Endothelial cell of umbilical vein (primary cell): Measurements from ENCODE around the gene DPH2. TPM values are rescaled to one million over a fixed set of nuclear protein-coding genes. Genes with fewer than 3 reads are reported as not detected.

Experiments used
- BruUV-seq: library from RNA; stranded (reverse); fragments of 400-500 nt; replicated peaks from 2 replicates; lab custom pipeline; 2021; lab: Mats Ljungman, UMichigan
- CTCF ChIA-PET: fragments of 300-600, 350-600 bp; sonication (Branson Sonifier 250); formaldehyde crosslinking; loops from one replicate; lab custom pipeline; 2021; ENCODE audit warnings: antibody characterized with exemption, inconsistent platforms; lab: Charles Lee
- POLR2A ChIA-PET: fragments of 300-600, 350-600 bp; sonication (Branson Sonifier 250); formaldehyde crosslinking; loops from one replicate; lab custom pipeline; 2021; ENCODE audit warnings: antibody characterized with exemption, inconsistent platforms; lab: Charles Lee
- DNase-seq: peaks from one replicate; pipeline ENCODE4 v3.0.0-alpha.2; 2011; ENCODE audit warnings: low read depth, low spot score
- FAIRE-seq: peaks from 2 replicates; lab custom pipeline; 2011; peaks lifted over from hg19 to GRCh38; lab: Jason Lieb, UNC
- H2AFZ ChIP-seq: 2 replicates; pipeline ENCODE4 v1.6.0; 2012; ENCODE audit warnings: low read depth, low read length, control low read depth, inconsistent platforms
- H3K27ac ChIP-seq: 2 replicates; pipeline ENCODE4 v1.5.1; 2011; ENCODE audit warnings: low read depth, mild to moderate bottlenecking, control low read depth, low read length, moderate library complexity; ENCODE audit not compliant: insufficient read depth
- H3K27me3 ChIP-seq, 2 experiments: 2 replicates each; pipeline versions ENCODE4 v1.6.0 to v1.6.1; 2011; ENCODE audit warnings: low read length in 2 of 2, mixed read lengths in 1 of 2; ENCODE audit not compliant: control insufficient read depth in 2 of 2, insufficient read depth in 2 of 2
- H3K36me3 ChIP-seq, 2 experiments: 2 replicates in 1 of 2; 3 replicates in 1 of 2; pipeline ENCODE4 v1.5.1; 2011; ENCODE audit warnings: low read length in 2 of 2, mild to moderate bottlenecking in 1 of 2, moderate library complexity in 1 of 2; ENCODE audit not compliant: control insufficient read depth in 2 of 2, insufficient read depth in 2 of 2; ENCODE audit errors: extremely low read depth in 1 of 2
- H3K4me1 ChIP-seq: 3 replicates; pipeline ENCODE4 v1.5.1; 2011; ENCODE audit warnings: mild to moderate bottlenecking, low read length; ENCODE audit not compliant: control insufficient read depth, insufficient read depth; ENCODE audit errors: extremely low read depth
- H3K4me2 ChIP-seq: 2 replicates; pipeline ENCODE4 v1.6.1; 2011; ENCODE audit warnings: low read length, control low read depth, mixed read lengths; ENCODE audit not compliant: insufficient read depth
- H3K4me3 ChIP-seq, 3 experiments: fragments of 200-600 bp in 1 of 3; sonication (generic), shearing (Covaris generic) in 1 of 3; replicated peaks in 1 of 3; 2 replicates each; pipeline ENCODE4 v1.5.1; 2011 to 2016; ENCODE audit warnings: control low read depth in 3 of 3, low read length in 3 of 3, mild to moderate bottlenecking in 2 of 3, inconsistent platforms in 1 of 3, low read depth in 1 of 3, moderate library complexity in 1 of 3; ENCODE audit not compliant: insufficient read depth in 1 of 3
- H3K79me2 ChIP-seq: 2 replicates; pipeline ENCODE4 v1.6.0; 2012; ENCODE audit warnings: low read length, inconsistent platforms; ENCODE audit not compliant: control insufficient read depth, insufficient read depth
- H3K9ac ChIP-seq: replicated peaks from 2 replicates; pipeline ENCODE3; 2011; ENCODE audit warnings: low read length, control low read depth; ENCODE audit not compliant: insufficient read depth; ENCODE audit errors: extremely low read depth
- H3K9me1 ChIP-seq: replicated peaks from 3 replicates; pipeline ENCODE4 v1.6.0; 2011; ENCODE audit warnings: mild to moderate bottlenecking, low read length; ENCODE audit not compliant: control insufficient read depth, insufficient read depth; ENCODE audit errors: extremely low read depth
- H3K9me3 ChIP-seq: replicated peaks from 2 replicates; pipeline ENCODE4 v1.5.1; 2012; ENCODE audit warnings: low read length, inconsistent platforms; ENCODE audit not compliant: control insufficient read depth, insufficient read depth
- H4K20me1 ChIP-seq: replicated peaks from 2 replicates; pipeline ENCODE3; 2011; ENCODE audit warnings: mild to moderate bottlenecking, low read length; ENCODE audit not compliant: control insufficient read depth, insufficient read depth; ENCODE audit errors: extremely low read depth
- CTCF ChIP-seq, 2 donors: IDR thresholded peaks; 1 replicate in 1 of 2; 2 replicates in 1 of 2; pipeline ENCODE4 v1.5.1; 2011; ENCODE audit warnings: low read length in 2 of 2, mild to moderate bottlenecking in 2 of 2, moderate library complexity in 2 of 2, control low read depth in 1 of 2, inconsistent platforms in 1 of 2, low read depth in 1 of 2; ENCODE audit not compliant: insufficient read depth in 1 of 2; ENCODE audit errors: extremely low read depth in 1 of 2
- EZH2 ChIP-seq: IDR thresholded peaks from 2 replicates; pipeline ENCODE4 v1.6.1; 2012; ENCODE audit warnings: borderline replicate concordance, low read depth, mild to moderate bottlenecking, moderate library complexity, low read length, inconsistent platforms; ENCODE audit not compliant: severe bottlenecking
- FOS ChIP-seq: IDR thresholded peaks from 2 replicates; pipeline ENCODE4 v1.6.1; 2011; ENCODE audit warnings: mild to moderate bottlenecking, low read length, moderate library complexity, borderline replicate concordance; ENCODE audit not compliant: insufficient read depth
- GATA2 ChIP-seq: IDR thresholded peaks from 2 replicates; pipeline ENCODE4 v1.7.0; 2011; ENCODE audit warnings: low read depth, mild to moderate bottlenecking, moderate library complexity, mixed read lengths, low read length; ENCODE audit not compliant: insufficient read length, insufficient read depth
- JUN ChIP-seq: IDR thresholded peaks from 2 replicates; pipeline ENCODE4 v1.6.1; 2011; ENCODE audit warnings: borderline replicate concordance, low read depth; ENCODE audit not compliant: insufficient read length, insufficient read depth
- MAX ChIP-seq: IDR thresholded peaks from 2 replicates; pipeline ENCODE4 v1.6.1; 2011; ENCODE audit not compliant: insufficient read depth, insufficient read length
- MYC ChIP-seq: IDR thresholded peaks from one replicate; pipeline ENCODE4 v1.6.1; 2011; ENCODE audit warnings: mild to moderate bottlenecking, low read depth, low read length
- POLR2A ChIP-seq: IDR thresholded peaks from 2 replicates; pipeline ENCODE4 v1.6.1; 2012; ENCODE audit warnings: low read depth, mild to moderate bottlenecking, control low read depth, low read length
- POLR2AphosphoS5 ChIP-seq: IDR thresholded peaks from 2 replicates; pipeline ENCODE4 v1.6.1; 2012; ENCODE audit warnings: low read depth, mild to moderate bottlenecking, control low read depth, low read length, moderate library complexity; ENCODE audit not compliant: insufficient read depth
- dilution Hi-C: fragments of 300-500 bp; cut with MboI; formaldehyde crosslinking; loops from one replicate; pipeline ENCODE4 v1.15.0; 2019; ENCODE audit warnings: low sequenced_read_pairs; ENCODE audit not compliant: extremely low pct_ligation_motif_present
- intact Hi-C: fragments of 100-400 bp; cut with micrococcal nuclease; formaldehyde crosslinking; loops from one replicate; pipeline ENCODE4 v1.10.0; 2022
- polyA plus RNA-seq, 4 experiments: library from polyadenylated mRNA; depleted of rRNA in 3 of 4; stranded (reverse) in 3 of 4; unstranded in 1 of 4; fragments of >200 nt; gene quantifications; 2 replicates each; pipeline versions ENCODE4 v1.2.1 to v1.2.3, GENCODE V29; 2011 to 2012; ENCODE audit warnings: missing spikeins in 1 of 4
- total RNA-seq: library from RNA; stranded (reverse); gene quantifications from 2 replicates; pipeline ENCODE4 v1.2.3, GENCODE V29; 2021

Gene DPH2
- total and polyA plus RNA-seq, 2 donors (not counting 3 experiments of a cell fraction or from before 2014, with no cell fraction given) = 28.1 to 59.1 TPM

- Histone ChIP-seq H3K9me1 (no peaks in the 10 kb centered on the region), H3K4me1 (peaks cover 7% of the 10 kb centered on the region), H3K4me2 (peak overlapping the region; percentile 67), H3K9ac (peak overlapping the region; percentile 38), H3K36me3 (peaks cover 0 to 1% of the 10 kb centered on the region in 2 experiments), H3K4me3 (peak overlapping the region; percentile 39 to 55 (median 49)), H4K20me1 (no peaks in the 10 kb centered on the region), H2AFZ (peak overlapping the region; percentile 58), H3K9me3 (no peaks in the 10 kb centered on the region), H3K79me2 (no peaks in the 10 kb centered on the region), H3K27me3 (no peaks in the 10 kb centered on the region), H3K27ac (no peak overlapping the region)
- intact Hi-C loops = loop anchor here (1.0 to 5.0 kb wide), 3 partner anchors 11 to 229 kb away; partner anchors contain the start of gene SLC6A9
- no peak for TF ChIP-seq POLR2AphosphoS5
- TF ChIP-seq POLR2A = no peak
- no peak for TF ChIP-seq EZH2
- no peak for TF ChIP-seq FOS
- no peak for TF ChIP-seq JUN
- no peak for TF ChIP-seq MYC
- no peak for TF ChIP-seq GATA2
- TF ChIP-seq CTCF (IDR thresholded peaks at IDR 0.05; ENCODE audit: extremely low read depth in 1 of 2, insufficient read depth in 1 of 2, low read depth in 1 of 2, low read length in 2 of 2) = no peak
- TF ChIP-seq MAX = no peak
- BruUV-seq = no TSS peak
- ChIA-PET POLR2A (no interaction called here), CTCF (interaction anchor here (0.9 to 3.0 kb wide), 4 partner anchors 15 to 228 kb away, joined by 3 to 12 read pairs (median 6); partner anchors contain the start of gene ATP6V0B)
- FAIRE-seq (no peak), DNase-seq (no peak)
- dilution Hi-C loops = no loop called here
Observed at GRCh38 chr1:43991200-43991475, 21.3 kb downstream of the DPH2 start.
